Parathyroid adenoma (tissue), 2 donors: ENCODE measurements around the gene RASEF.
A peak's percentile ranks its signal among the peaks of the same experiment; 100 is the strongest.

Experiments
- H2AFZ ChIP-seq: fragments of 300-600 bp; sonication (generic); one replicate; pipeline ENCODE4 v1.7.0; 2017; ENCODE audit warnings: antibody characterized with exemption, mild to moderate bottlenecking
- H3K27ac ChIP-seq: fragments of 300-600 bp; sonication (generic); one replicate; pipeline ENCODE4 v1.7.0; 2017
- H3K27me3 ChIP-seq: fragments of 300-600 bp; sonication (generic); one replicate; pipeline ENCODE4 v1.7.0; 2017; ENCODE audit warnings: low read length; ENCODE audit not compliant: control insufficient read depth, insufficient read depth
- H3K36me3 ChIP-seq: fragments of 300-600 bp; sonication (generic); one replicate; pipeline ENCODE4 v1.7.0; 2017; ENCODE audit warnings: low read length; ENCODE audit not compliant: control insufficient read depth, insufficient read depth
- H3K4me1 ChIP-seq: fragments of 300-600 bp; sonication (generic); one replicate; pipeline ENCODE4 v1.7.0; 2017; ENCODE audit warnings: control low read depth
- H3K4me2 ChIP-seq: fragments of 300-600 bp; sonication (generic); one replicate; pipeline ENCODE4 v1.7.0; 2017; ENCODE audit warnings: low read length
- H3K4me3 ChIP-seq: fragments of 300-600 bp; sonication (generic); one replicate; pipeline ENCODE4 v1.7.0; 2017; ENCODE audit warnings: low read depth, low read length
- H3K79me2 ChIP-seq: fragments of 300-600 bp; sonication (generic); one replicate; pipeline ENCODE4 v1.7.0; 2017; ENCODE audit warnings: control low read depth
- H3K9ac ChIP-seq: fragments of 300-600 bp; sonication (generic); one replicate; pipeline ENCODE4 v1.7.0; 2017; ENCODE audit warnings: mild to moderate bottlenecking
- H3K9me3 ChIP-seq: fragments of 300-600 bp; sonication (generic); one replicate; pipeline ENCODE4 v1.7.0; 2017; ENCODE audit warnings: low read length; ENCODE audit not compliant: control insufficient read depth
- TF ChIP-seq, protein P1 (sequence below): fragments of 300-600 bp; sonication (generic); IDR thresholded peaks from one replicate; pipeline ENCODE4 v1.7.0; 2017; ENCODE audit warnings: antibody characterized with exemption, mild to moderate bottlenecking
- donor health status: primary hyperparathyroidism.

RASEF gene

DNA sequence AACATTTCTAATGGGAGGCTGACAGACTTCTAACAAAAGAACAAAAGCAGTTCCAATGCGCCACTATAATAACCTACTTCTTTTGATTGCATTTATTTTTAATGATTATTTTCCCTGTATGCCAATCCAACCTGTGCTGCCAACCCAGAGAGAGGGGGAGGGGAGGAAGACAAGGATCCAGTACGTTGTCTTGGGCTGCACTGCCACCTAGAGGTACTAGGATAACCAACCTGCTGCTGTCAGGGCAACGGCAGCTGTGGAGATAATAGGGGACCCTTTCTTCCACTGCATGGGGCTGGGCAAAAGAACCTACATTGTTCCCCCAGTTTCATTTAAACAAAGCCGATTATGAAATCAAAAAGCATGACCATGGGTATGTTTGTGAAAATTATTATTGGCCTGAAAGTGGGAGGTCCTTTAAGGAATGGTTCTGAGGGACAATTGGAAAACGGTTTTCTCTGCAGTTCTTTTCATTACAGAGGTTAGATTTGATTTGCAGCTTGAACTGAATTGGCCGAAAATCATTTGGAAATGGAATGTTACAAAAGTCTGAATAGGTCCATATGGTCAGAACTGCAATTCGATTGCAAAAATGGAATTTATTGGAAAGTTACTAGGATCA is 101.3 kb downstream of the RASEF start:
- Histone ChIP-seq H3K9me3 (no peaks in the 10 kb centered on the region), H3K36me3 (no peaks in the 10 kb centered on the region), H3K27me3 (no peaks in the 10 kb centered on the region), H3K27ac (no peak overlapping the region), H3K4me1 (no peaks in the 10 kb centered on the region), H3K4me2 (no peak overlapping the region), H2AFZ (no peak overlapping the region), H3K9ac (no peak overlapping the region), H3K79me2 (no peaks in the 10 kb centered on the region), H3K4me3 (no peak overlapping the region)
- TF ChIP-seq, protein P1, sequence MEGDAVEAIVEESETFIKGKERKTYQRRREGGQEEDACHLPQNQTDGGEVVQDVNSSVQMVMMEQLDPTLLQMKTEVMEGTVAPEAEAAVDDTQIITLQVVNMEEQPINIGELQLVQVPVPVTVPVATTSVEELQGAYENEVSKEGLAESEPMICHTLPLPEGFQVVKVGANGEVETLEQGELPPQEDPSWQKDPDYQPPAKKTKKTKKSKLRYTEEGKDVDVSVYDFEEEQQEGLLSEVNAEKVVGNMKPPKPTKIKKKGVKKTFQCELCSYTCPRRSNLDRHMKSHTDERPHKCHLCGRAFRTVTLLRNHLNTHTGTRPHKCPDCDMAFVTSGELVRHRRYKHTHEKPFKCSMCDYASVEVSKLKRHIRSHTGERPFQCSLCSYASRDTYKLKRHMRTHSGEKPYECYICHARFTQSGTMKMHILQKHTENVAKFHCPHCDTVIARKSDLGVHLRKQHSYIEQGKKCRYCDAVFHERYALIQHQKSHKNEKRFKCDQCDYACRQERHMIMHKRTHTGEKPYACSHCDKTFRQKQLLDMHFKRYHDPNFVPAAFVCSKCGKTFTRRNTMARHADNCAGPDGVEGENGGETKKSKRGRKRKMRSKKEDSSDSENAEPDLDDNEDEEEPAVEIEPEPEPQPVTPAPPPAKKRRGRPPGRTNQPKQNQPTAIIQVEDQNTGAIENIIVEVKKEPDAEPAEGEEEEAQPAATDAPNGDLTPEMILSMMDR, result peak; percentile 52

DNA sequence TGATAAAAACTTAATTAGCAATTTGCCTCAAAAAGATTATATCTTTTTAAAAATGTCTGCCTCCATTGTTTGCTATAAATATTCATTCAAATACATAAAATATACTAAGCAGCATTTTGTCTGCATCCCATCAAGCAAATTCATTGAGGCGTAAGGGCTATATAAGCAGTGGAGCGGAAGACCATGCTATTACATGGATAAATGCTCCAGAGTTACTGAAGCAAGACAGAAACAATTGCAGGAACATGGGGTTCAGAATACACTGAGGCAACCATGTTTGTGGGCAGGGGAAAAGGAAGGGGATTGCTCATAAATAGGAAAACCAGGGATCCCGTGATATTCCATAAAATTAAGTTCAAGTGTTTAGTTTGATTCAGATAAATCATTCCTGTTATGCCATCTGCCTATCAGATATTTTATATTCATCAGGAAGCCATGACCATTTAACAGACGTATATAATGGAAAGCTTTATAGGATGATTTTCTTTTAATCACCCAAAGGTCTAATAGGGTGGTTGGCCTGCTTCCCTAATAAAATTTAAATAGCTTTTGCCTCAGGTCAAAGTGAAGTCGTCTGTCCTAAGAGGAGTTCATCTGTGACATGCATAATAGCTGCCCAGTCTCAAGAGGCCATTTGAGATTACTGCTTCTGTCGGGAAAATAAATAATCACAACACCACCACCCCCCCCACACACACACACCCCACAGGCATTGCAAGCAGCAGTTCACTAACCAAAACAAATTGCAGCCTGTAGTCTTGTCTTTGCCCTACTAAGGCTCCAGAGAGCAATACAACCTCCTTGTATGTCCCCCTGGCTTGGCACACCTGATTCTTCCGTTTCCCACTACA is 105.2 kb downstream of the RASEF start:
- Histone ChIP-seq H3K9ac (no peak overlapping the region), H3K9me3 (no peaks in the 10 kb centered on the region), H3K27ac (no peak overlapping the region), H3K4me1 (no peaks in the 10 kb centered on the region), H3K4me2 (no peak overlapping the region), H3K27me3 (no peaks in the 10 kb centered on the region), H3K36me3 (no peaks in the 10 kb centered on the region), H3K4me3 (no peak overlapping the region), H3K79me2 (no peaks in the 10 kb centered on the region), H2AFZ (no peak overlapping the region)
- TF ChIP-seq, protein P1, result no peak

DNA sequence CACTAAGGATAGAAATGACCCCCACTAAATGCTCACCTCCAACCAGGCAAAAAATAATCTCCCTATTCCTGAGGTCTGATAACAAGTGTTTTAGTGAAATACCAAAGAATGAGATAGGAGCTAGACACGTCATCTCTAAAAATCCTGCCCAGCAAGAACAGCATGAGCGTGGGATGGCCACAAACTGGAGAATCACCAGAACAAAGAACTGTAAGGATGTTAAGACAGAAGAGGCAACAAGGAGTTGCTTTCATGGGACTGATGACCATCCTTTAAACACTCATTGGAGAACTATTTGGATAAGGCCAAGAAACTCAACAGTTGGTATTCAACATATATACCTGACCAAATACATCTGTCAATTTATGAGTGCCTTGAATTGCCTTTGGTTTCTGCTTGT is 113.7 kb downstream of the RASEF start:
- H3K27me3 ChIP-seq, result no peaks in the 10 kb centered on the region
- H3K9ac ChIP-seq, result no peak overlapping the region
- H3K79me2 ChIP-seq, result no peaks in the 10 kb centered on the region
- H3K36me3 ChIP-seq, result no peaks in the 10 kb centered on the region
- no peak overlapping the region for H3K4me3 ChIP-seq
- no peaks in the 10 kb centered on the region for H3K9me3 ChIP-seq
- no peak overlapping the region for H3K27ac ChIP-seq
- H3K4me1 ChIP-seq, result no peaks in the 10 kb centered on the region
- no peak overlapping the region for H3K4me2 ChIP-seq
- H2AFZ ChIP-seq, result no peak overlapping the region
- TF ChIP-seq, protein P1, result no peak

DNA sequence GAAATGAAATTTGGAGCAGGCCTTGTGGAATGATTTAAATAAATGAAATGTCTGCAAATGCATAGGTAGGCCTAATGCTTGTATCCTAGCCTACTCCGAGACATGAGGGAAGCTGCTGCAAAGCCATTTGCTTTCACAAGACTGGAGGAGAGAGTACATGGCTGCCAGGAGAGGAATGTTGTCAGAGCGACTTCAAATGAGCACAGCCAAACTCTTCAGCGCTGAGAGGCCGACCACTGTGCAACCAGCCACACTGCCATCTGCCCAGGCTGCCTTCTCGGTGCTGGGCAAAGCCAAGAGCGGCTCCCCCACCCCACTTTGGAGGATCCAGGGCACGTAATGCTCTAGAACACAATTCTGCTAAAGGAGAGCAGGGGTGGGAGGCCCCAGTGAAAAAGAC is 122.6 kb downstream of the RASEF start:
- TF ChIP-seq, protein P1, result no peak
- no peak overlapping the region for H2AFZ ChIP-seq
- no peak overlapping the region for H3K4me3 ChIP-seq
- no peak overlapping the region for H3K27ac ChIP-seq
- no peaks in the 10 kb centered on the region for H3K9me3 ChIP-seq
- H3K79me2 ChIP-seq, result no peaks in the 10 kb centered on the region
- H3K27me3 ChIP-seq, result no peaks in the 10 kb centered on the region
- no peak overlapping the region for H3K9ac ChIP-seq
- no peaks in the 10 kb centered on the region for H3K36me3 ChIP-seq
- no peak overlapping the region for H3K4me2 ChIP-seq
- no peaks in the 10 kb centered on the region for H3K4me1 ChIP-seq
